ENCODE data around the gene NRCAM.

NRCAM gene

GRCh38 chr7:108246227-108246837 lies 209.9 kb downstream of the NRCAM start:
- DNase-seq (ENCODE audit: low read depth in 2 of 2) = no peak

- no peak for DNase-seq (ENCODE audit: low read depth in 2 of 2)
Measured at GRCh38 chr7:108245523-108246226, 210.6 kb downstream of the NRCAM start.

- no peak for DNase-seq (ENCODE audit: low read depth in 2 of 2)
Measured at GRCh38 chr7:108244110-108244509, 212.1 kb downstream of the NRCAM start.

DNA sequence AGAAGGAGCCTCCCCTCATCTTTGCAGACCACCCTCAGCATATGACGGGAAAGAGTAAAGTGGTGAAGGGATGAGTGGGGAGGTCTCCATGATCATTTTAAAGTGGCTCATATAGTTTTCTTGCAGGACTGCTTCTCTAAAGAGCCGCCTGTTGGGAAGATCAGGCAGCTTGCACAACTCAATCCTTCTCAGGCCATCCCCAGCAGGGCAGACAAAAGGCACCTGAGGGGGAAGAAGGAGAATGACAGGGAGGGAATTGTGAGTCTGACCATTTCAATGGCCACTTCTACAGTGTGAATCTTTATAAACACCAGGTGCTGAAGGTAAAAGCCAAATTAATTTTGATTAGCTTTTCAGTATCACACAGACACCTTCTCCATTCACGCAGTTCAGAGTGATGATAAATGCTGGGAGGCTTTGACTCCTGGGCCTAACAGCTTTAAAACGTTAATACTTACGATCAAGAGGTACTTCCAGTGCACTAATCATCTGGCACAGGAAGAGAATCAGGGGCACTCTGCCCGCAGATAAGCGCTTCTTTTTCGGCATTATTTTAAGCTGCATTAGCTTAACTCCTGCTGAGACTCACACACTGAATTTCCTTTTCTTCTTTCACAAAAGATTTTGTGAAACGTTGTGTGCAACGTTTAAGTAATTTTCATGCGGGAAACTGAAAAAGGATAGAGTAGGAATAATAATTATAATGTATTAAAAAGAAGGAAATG lies 216.6 kb downstream of the NRCAM start:
- DNase-seq (ENCODE audit: low read depth in 2 of 2) = no peak

GRCh38 chr7:108236681-108237415 lies 219.4 kb downstream of the NRCAM start:
- DNase-seq (ENCODE audit: low read depth in 2 of 2) = no peak

- no peak for DNase-seq (ENCODE audit: low read depth in 2 of 2)
Measured at GRCh38 chr7:108235451-108236061, 220.7 kb downstream of the NRCAM start.

GRCh38 chr7:108234971-108235450 lies 221.2 kb downstream of the NRCAM start:
- no peak for DNase-seq (ENCODE audit: low read depth in 2 of 2)

GRCh38 chr7:108234281-108234680 lies 222.0 kb downstream of the NRCAM start:
- no peak for DNase-seq (ENCODE audit: low read depth in 2 of 2)

- DNase-seq (ENCODE audit: low read depth in 2 of 2) = no peak
Measured at GRCh38 chr7:108232076-108232475, 224.2 kb downstream of the NRCAM start.

DNA sequence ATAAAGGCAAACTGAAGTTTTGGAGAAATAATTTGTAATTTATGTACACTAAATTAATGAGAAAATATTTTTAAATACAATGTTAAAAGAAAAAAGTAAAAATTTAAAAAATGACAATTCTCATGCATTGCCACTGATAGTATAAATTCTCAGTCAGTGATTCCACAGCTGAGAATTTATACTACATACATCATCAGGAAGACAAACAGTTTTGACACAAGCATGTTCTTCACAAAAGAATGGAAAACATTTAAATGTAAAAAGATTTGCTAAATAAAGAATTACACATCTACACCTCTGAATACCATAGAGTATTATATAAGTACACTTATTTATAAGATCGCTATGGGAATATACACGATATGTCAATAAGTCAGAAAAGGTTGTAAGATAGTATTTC lies 225.0 kb downstream of the NRCAM start:
- DNase-seq (ENCODE audit: low read depth in 2 of 2) = no peak

DNA sequence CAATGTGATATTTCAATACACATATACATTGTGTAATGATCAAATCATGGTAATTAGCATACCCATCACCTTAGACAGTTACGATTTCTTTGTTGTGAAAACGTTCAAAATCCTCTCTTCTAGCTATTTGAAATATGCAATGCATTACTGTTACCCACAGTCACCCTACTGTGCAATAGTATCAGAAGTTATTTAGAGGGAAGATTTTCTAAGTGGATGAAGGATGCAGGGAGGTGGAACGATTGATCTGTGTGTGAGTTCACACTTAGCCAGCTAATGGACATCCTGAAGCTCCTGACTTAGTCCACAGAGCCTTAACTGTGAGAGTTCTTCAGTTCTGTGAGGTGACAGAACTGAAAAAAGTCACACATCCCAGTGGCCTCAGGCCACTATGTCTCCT lies 228.9 kb downstream of the NRCAM start:
- DNase-seq (ENCODE audit: low read depth in 2 of 2) = no peak

DNA sequence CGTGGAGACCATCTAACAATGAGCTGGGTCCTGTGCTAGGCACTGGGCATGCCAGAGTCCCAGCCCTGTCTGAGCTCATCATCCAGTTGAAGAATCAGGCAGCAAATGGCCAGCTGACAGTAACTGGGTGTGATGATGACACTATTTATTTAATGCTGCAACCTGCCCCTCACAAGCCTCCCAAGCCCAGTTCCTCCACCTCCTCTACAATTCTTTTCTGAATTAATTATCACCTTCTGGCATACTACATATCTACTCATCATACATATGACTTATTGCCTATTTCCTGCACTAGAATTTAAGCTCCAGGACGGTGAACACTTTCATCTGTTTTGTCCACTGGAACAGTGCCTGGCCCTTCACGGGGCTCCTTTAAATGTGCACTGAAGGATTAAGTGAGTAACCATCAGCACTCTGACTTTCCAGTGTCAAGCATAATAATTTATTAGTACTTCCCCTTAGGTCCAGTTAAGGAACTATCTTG lies 229.4 kb downstream of the NRCAM start:
- DNase-seq (ENCODE audit: low read depth in 2 of 2) = no peak

DNA sequence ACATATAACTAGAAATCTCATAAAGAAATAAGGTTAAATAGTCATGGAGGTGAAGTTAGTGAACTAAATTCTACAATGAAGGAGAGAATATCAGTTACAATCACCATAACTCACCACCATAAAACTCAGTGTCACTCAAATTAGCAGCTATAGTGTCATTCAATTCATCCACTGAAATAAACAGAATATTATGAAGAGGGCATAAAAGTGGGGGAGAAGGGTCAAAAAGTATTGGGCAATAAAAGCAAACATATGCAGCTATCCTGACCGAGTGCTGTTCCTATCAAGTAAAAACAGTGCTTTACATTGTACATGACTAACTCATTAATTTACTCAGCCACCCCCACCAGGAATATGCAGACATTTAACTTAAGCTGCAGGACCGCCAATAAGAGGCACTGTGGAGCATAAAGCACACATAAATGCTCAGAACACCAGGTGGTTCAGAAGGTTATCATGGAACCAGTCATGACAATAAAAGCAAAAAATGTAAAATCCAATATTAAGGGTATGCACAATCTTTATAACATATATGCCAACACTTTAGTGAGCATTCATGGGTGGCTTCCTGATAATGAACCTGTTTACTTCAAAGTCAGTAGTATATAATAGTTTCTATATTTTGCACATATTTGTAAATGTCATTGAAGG lies 230.6 kb downstream of the NRCAM start:
- DNase-seq (ENCODE audit: low read depth in 2 of 2) = no peak

- no peak for DNase-seq (ENCODE audit: low read depth in 2 of 2)
Measured at GRCh38 chr7:108224387-108224786, 231.8 kb downstream of the NRCAM start.

DNA sequence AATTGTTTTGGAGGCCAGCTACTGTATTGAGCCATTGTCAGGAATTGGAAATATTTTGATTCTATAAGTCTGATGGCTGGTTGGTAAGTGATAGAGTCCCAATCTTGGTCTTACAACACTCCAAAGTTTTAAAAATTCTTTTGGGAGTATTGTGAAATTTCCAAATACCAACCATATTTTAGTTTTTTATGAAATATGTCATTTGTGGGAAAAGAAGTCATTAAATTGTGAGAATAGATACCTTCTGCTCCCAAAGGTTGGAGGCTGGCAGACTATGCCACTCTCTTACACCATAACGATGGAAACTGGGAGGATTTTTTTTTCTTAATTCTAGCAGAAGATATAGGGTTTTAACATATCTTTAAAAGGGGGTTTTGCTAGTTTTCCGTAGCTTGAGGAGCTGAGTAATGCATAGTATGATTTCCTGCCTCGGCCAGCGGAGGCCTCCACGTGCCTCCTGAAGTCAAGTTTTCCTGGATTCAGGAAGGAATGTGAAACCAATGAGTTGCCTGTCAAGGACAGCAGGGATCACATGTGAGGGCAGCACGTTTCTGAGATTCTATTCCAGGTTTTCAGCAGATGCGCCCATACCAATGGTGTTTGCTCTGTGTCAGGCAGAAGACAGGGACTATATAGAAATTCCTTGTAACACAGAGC lies 233.9 kb downstream of the NRCAM start:
- DNase-seq (ENCODE audit: low read depth in 2 of 2) = no peak

DNA sequence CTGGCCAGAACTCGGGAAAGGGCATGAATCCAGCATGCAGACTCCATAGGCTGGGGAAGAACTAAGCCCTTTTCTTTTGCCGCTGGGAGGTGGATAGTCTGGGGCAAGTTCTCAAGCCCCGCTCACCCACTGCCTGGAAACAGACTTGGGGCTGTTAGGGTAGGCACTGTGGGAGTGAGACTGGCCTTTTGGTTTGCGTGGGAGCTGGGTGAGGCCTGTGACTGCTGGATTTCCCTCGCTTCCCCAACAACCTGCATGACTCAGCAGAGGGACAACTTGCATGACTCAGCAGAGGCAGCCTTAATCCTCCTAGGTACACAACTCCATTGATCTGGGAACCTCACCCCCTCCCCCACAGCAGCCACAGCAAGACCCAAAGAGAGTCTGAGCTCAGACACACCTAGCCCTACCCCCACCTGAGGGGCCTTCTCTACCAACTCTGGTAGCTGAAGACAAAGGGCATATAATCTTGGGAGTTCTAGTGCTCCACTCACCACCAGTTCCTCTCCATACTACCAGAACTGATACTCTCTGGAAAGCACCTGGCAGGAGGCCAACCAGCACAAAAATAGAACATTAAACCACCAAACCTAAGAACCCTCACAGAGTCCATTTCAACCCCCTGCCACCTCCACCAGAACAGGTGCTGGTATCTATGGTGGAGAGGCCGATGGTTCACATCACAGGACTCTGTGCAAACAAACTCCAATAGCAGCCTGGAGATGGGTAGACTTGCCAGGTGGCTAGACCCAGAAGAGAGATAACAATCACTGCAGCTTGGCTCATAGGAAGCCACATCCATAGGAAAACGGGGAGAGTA lies 244.6 kb downstream of the NRCAM start:
- DNase-seq (ENCODE audit: low read depth in 2 of 2) = no peak

GRCh38 chr7:108210796-108211195 lies 245.4 kb downstream of the NRCAM start:
- no peak for DNase-seq (ENCODE audit: low read depth in 2 of 2)

DNA sequence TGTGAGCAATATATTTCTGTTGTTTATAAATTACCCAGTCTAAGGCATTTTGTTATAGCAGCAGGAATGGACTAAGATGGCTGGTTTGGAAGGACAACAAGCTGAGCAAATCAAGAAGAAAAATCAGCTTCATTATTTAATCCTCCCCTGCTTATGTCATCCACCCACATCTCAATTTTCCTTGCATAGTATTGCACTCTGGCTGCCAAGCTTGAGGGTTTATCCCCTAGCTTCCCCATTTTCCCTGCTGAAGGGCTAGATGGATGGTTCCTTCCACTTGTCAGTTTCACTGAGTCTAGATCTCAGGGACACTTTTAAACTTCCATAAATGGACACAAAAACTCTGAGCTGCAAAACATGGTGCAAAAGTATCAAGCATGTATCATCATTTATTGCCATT lies 250.9 kb downstream of the NRCAM start:
- DNase-seq (ENCODE audit: low read depth in 2 of 2) = no peak

GRCh38 chr7:108204281-108204796 lies 251.9 kb downstream of the NRCAM start:
- DNase-seq (ENCODE audit: low read depth in 2 of 2) = no peak

Measured in stimulated activated CD8-positive, alpha-beta memory T cell treated with anti-CD3 and anti-CD28 coated beads, Interleukin-15, amount 100 ng/mL, for 48 hours (primary cell).